CD4-positive, alpha-beta memory T cell (primary cell): ENCODE results near the gene GRK5. TPM values are rescaled to one million over a fixed set of nuclear protein-coding genes. Genes with fewer than 3 reads are reported as not detected.

Experiments
- CTCF ChIA-PET: fragments of 350-600 bp; sonication (Branson Sonifier 250); formaldehyde crosslinking; loops from one replicate; lab custom pipeline; 2021; ENCODE audit warnings: inconsistent platforms; ENCODE audit not compliant: partially characterized antibody; lab: Charles Lee
- POLR2A ChIA-PET: fragments of 350-600 bp; sonication (Branson Sonifier 250); formaldehyde crosslinking; loops from one replicate; lab custom pipeline; 2021; ENCODE audit not compliant: partially characterized antibody; lab: Charles Lee
- DNase-seq, 5 donors: peaks; one replicate each; pipeline versions ENCODE4 v3.0.0 to v3.0.0-alpha.2; 2020 to 2022; ENCODE audit warnings: mixed read lengths in 1 of 5
- H3K27ac ChIP-seq: one replicate; pipeline ENCODE4 v1.7.0; 2013; ENCODE audit warnings: low read depth, low read length
- H3K27me3 ChIP-seq: 2 replicates; pipeline ENCODE4 v1.7.0; 2013; ENCODE audit warnings: mild to moderate bottlenecking, low read length, moderate library complexity; ENCODE audit not compliant: insufficient read depth
- H3K36me3 ChIP-seq: 2 replicates; pipeline ENCODE4 v1.7.0; 2013; ENCODE audit warnings: mild to moderate bottlenecking, low read length, moderate library complexity; ENCODE audit not compliant: insufficient read depth
- H3K4me1 ChIP-seq: 2 replicates; pipeline ENCODE4 v1.7.0; 2013; ENCODE audit warnings: mild to moderate bottlenecking, low read length, moderate library complexity; ENCODE audit not compliant: insufficient read depth
- H3K4me3 ChIP-seq, 2 donors: one replicate each; pipeline ENCODE4 v1.7.0; 2013; ENCODE audit warnings: low read length in 2 of 2, mild to moderate bottlenecking in 1 of 2
- H3K9me3 ChIP-seq, 2 donors: one replicate each; pipeline ENCODE4 v1.7.0; 2013; ENCODE audit warnings: low read length in 2 of 2, control low read depth in 1 of 2; ENCODE audit not compliant: control insufficient read depth in 1 of 2
- H3K27ac Mint-ChIP-seq, 7 donors: one replicate each; pipeline ENCODE4 v1.8.0; 2020 to 2021; ENCODE audit warnings: mixed read lengths in 7 of 7, mild to moderate bottlenecking in 6 of 7, inconsistent platforms in 3 of 7, moderate library complexity in 3 of 7
- H3K27me3 Mint-ChIP-seq, 2 donors: one replicate each; pipeline ENCODE4 v1.8.0; 2020 to 2021; ENCODE audit warnings: mixed read lengths in 2 of 2
- H3K36me3 Mint-ChIP-seq, 2 donors: one replicate each; pipeline ENCODE4 v1.8.0; 2020 to 2021; ENCODE audit warnings: mixed read lengths in 2 of 2, inconsistent platforms in 1 of 2, mild to moderate bottlenecking in 1 of 2
- H3K4me1 Mint-ChIP-seq, 4 donors: one replicate each; pipeline ENCODE4 v1.8.0; 2020 to 2021; ENCODE audit warnings: mixed read lengths in 4 of 4, mild to moderate bottlenecking in 1 of 4
- H3K4me3 Mint-ChIP-seq, 8 donors: one replicate each; pipeline ENCODE4 v1.8.0; 2020 to 2021; ENCODE audit warnings: mixed read lengths in 8 of 8, mild to moderate bottlenecking in 7 of 8, moderate library complexity in 6 of 8, inconsistent platforms in 3 of 8
- H3K9me3 Mint-ChIP-seq, 8 donors: one replicate each; pipeline ENCODE4 v1.8.0; 2020 to 2021; ENCODE audit warnings: mixed read lengths in 8 of 8, mild to moderate bottlenecking in 5 of 8, inconsistent platforms in 3 of 8, moderate library complexity in 1 of 8
- intact Hi-C: fragments of 100-400 bp; cut with micrococcal nuclease; formaldehyde crosslinking; loops from one replicate; pipeline ENCODE4 v1.15.1; 2023
- polyA plus RNA-seq, 2 donors: library from polyadenylated mRNA; unstranded; fragments of 300-500 nt; fragmentation: Illumina TruSeq; gene quantifications; one replicate each; pipeline ENCODE4 v1.2.3, GENCODE V29; 2021
- total RNA-seq, 2 experiments: library from RNA; stranded (reverse); gene quantifications; one replicate each; pipeline ENCODE4 v1.2.3, GENCODE V29; 2021

GRK5 gene
- total and polyA plus RNA-seq, 4 experiments from 2014 or later = 7.6 to 27.9 (median 18.6) TPM

DNA sequence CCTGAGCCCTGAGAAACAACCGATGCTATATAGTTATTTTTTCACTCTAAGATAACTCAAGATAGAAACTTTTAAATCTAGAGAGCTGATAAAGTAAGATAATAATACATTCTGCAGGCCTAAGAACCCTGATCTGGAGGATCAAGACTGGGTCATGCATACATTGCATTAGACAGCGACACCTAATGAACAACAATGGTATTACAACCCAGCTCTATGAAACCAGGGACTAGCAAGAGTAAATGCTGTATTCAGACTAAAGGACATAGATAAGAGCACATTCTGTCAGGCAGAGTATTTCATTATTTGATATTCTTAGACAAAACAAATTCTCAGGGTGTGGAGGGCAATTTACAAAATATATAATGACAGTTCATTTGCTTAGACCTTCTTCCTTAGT, 148.6 kb downstream of the GRK5 start:
- no peak for DNase-seq
- Histone ChIP-seq H3K9me3 (peaks cover 0 to 6% of the 10 kb centered on the region in 2 donors), H3K4me1 (no peaks in the 10 kb centered on the region), H3K27me3 (no peaks in the 10 kb centered on the region), H3K36me3 (no peaks in the 10 kb centered on the region), H3K27ac (no peak overlapping the region), H3K4me3 (no peak overlapping the region)
- CTCF ChIA-PET = no interaction called here
- Mint-ChIP-seq H3K9me3 (peaks cover 0 to 39% (median 24%) of the 10 kb centered on the region in 8 donors), H3K27me3 (no peaks in the 10 kb centered on the region), H3K27ac (peak overlapping the region in 1 of 7 donors; percentile 45), H3K4me1 (peaks cover 5 to 15% (median 6%) of the 10 kb centered on the region in 4 donors), H3K36me3 (peaks cover 25 to 46% of the 10 kb centered on the region in 2 donors), H3K4me3 (no peak overlapping the region)
- intact Hi-C loops = no loop called here
- POLR2A ChIA-PET = no interaction called here

DNA sequence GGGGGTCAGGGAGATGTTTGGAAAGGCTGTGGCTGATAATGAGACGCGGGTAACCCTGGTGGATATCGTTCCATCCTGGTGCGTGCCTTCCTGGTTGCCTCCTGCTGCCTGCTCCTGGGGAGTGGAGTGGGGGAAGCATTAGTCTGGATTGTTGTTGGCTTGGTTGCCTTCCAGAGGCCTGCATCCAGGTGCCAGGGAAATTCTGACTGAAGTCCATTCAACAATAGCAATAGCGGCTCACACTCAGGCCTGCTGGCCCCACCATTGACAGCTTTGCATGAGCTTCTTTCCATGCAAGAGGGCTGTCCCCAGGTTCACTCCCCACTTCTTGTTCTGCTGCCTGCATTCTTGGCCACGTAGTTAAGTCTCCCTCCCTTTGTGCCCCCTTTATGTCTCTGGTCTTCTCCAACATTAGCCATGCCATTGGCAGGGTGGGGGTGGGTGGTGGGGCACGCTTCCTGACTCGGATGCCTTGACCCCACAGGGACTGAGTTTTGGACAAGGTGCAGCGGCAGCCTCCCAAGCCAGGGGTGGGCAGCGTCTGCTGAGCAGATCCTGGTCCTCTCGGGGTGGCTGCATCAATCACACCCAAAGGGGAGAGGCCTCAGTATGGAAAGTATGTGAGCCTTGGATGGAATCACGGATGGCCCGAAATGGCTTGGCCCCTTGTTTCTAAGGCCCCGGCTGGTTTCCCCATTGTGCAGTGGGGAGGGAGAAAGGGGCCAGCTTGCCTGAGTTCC, 150.2 kb downstream of the GRK5 start:
- Mint-ChIP-seq H3K4me3 (no peak overlapping the region), H3K9me3 (peaks cover 0 to 22% (median 15%) of the 10 kb centered on the region in 8 donors), H3K36me3 (peaks cover 13 to 29% of the 10 kb centered on the region in 2 donors), H3K27me3 (no peaks in the 10 kb centered on the region), H3K4me1 (peaks cover 5 to 19% (median 10%) of the 10 kb centered on the region in 4 donors), H3K27ac (no peak overlapping the region)
- Histone ChIP-seq H3K9me3 (peaks cover 0 to 6% of the 10 kb centered on the region in 2 donors), H3K4me1 (no peaks in the 10 kb centered on the region), H3K27ac (no peak overlapping the region), H3K4me3 (no peak overlapping the region), H3K27me3 (no peaks in the 10 kb centered on the region), H3K36me3 (no peaks in the 10 kb centered on the region)
- ChIA-PET CTCF (interaction anchor here (0.7 kb wide), 1 partner anchor 68 kb away, joined by 3 read pairs; no protein-coding TSS in a partner anchor), POLR2A (no interaction called here)
- DNase-seq = no peak
- intact Hi-C loops = no loop called here

DNA sequence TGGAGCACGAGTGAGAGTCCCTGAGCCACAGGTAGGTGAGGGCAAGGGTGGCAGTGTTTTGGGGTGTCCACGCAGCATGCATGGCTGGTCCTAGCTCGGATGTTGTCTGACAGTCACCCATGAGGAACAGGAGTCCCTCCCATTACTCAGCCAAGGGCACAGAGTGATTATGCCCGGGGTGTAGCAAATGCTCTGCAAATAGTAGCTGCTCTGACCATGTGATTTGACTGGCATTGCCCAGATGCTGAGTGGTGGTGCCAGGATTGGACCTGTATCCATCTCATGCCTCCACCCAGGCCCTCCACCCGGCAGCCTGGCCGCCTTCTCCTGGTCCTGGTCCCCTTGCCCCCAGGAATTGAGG, 150.8 kb downstream of the GRK5 start:
- Mint-ChIP-seq H3K4me1 (peaks cover 5 to 19% (median 10%) of the 10 kb centered on the region in 4 donors), H3K27ac (no peak overlapping the region), H3K36me3 (peaks cover 13 to 24% of the 10 kb centered on the region in 2 donors), H3K4me3 (no peak overlapping the region), H3K27me3 (no peaks in the 10 kb centered on the region), H3K9me3 (peaks cover 0 to 19% (median 11%) of the 10 kb centered on the region in 8 donors)
- DNase-seq = no peak
- intact Hi-C loops = no loop called here
- H3K36me3 ChIP-seq = no peaks in the 10 kb centered on the region
- no peak overlapping the region for H3K4me3 ChIP-seq
- H3K27ac ChIP-seq = no peak overlapping the region
- ChIA-PET CTCF (no interaction called here), POLR2A (no interaction called here)
- peaks cover 0 to 6% of the 10 kb centered on the region in 2 donors for H3K9me3 ChIP-seq
- H3K4me1 ChIP-seq = no peaks in the 10 kb centered on the region
- no peaks in the 10 kb centered on the region for H3K27me3 ChIP-seq

- Histone ChIP-seq H3K9me3 (peaks cover 0 to 6% of the 10 kb centered on the region in 2 donors), H3K27me3 (no peaks in the 10 kb centered on the region), H3K4me3 (no peak overlapping the region), H3K27ac (no peak overlapping the region), H3K4me1 (no peaks in the 10 kb centered on the region), H3K36me3 (no peaks in the 10 kb centered on the region)
- POLR2A ChIA-PET = no interaction called here
- H3K36me3 Mint-ChIP-seq = peaks cover 12 to 23% of the 10 kb centered on the region in 2 donors
- H3K27ac Mint-ChIP-seq = no peak overlapping the region
- CTCF ChIA-PET = no interaction called here
- peaks cover 5 to 19% (median 10%) of the 10 kb centered on the region in 4 donors for H3K4me1 Mint-ChIP-seq
- intact Hi-C loops = no loop called here
- no peak overlapping the region for H3K4me3 Mint-ChIP-seq
- no peaks in the 10 kb centered on the region for H3K27me3 Mint-ChIP-seq
- H3K9me3 Mint-ChIP-seq = peaks cover 0 to 18% (median 11%) of the 10 kb centered on the region in 8 donors
- DNase-seq = no peak
Measured at GRCh38 chr10:119358567-119358966, 151.2 kb downstream of the GRK5 start.

- Mint-ChIP-seq H3K27me3 (no peaks in the 10 kb centered on the region), H3K36me3 (peaks cover 12 to 23% of the 10 kb centered on the region in 2 donors), H3K4me3 (no peak overlapping the region), H3K27ac (no peak overlapping the region), H3K9me3 (peaks cover 0 to 18% (median 11%) of the 10 kb centered on the region in 8 donors), H3K4me1 (peaks cover 5 to 19% (median 10%) of the 10 kb centered on the region in 4 donors)
- POLR2A ChIA-PET = no interaction called here
- intact Hi-C loops = no loop called here
- Histone ChIP-seq H3K36me3 (no peaks in the 10 kb centered on the region), H3K27ac (no peak overlapping the region), H3K4me3 (no peak overlapping the region), H3K27me3 (no peaks in the 10 kb centered on the region), H3K4me1 (no peaks in the 10 kb centered on the region), H3K9me3 (peaks cover 0 to 6% of the 10 kb centered on the region in 2 donors)
- CTCF ChIA-PET = no interaction called here
- no peak for DNase-seq
Measured at GRCh38 chr10:119359025-119359424, 151.7 kb downstream of the GRK5 start.

- Mint-ChIP-seq H3K4me3 (no peak overlapping the region), H3K27ac (peak overlapping the region in 4 of 7 donors; percentile 31 to 79 (median 68)), H3K36me3 (peaks cover 14 to 23% of the 10 kb centered on the region in 2 donors), H3K9me3 (peaks cover 0 to 16% (median 11%) of the 10 kb centered on the region in 8 donors), H3K27me3 (no peaks in the 10 kb centered on the region), H3K4me1 (peaks cover 5 to 19% (median 10%) of the 10 kb centered on the region in 4 donors)
- POLR2A ChIA-PET = no interaction called here
- intact Hi-C loops = no loop called here
- CTCF ChIA-PET = no interaction called here
- Histone ChIP-seq H3K4me1 (no peaks in the 10 kb centered on the region), H3K4me3 (no peak overlapping the region), H3K27me3 (no peaks in the 10 kb centered on the region), H3K9me3 (peaks cover 0 to 6% of the 10 kb centered on the region in 2 donors), H3K27ac (no peak overlapping the region), H3K36me3 (no peaks in the 10 kb centered on the region)
- peak in 1 of 5 donors; percentile 8 for DNase-seq
Measured at GRCh38 chr10:119360181-119360921, 153.0 kb downstream of the GRK5 start.

- no peaks in the 10 kb centered on the region for H3K27me3 ChIP-seq
- no peaks in the 10 kb centered on the region for H3K27me3 Mint-ChIP-seq
- H3K36me3 Mint-ChIP-seq = peaks cover 10 to 17% of the 10 kb centered on the region in 2 donors
- H3K36me3 ChIP-seq = no peaks in the 10 kb centered on the region
- peaks cover 0 to 3% of the 10 kb centered on the region in 2 donors for H3K9me3 ChIP-seq
- no peak overlapping the region for H3K4me3 Mint-ChIP-seq
- no peak overlapping the region for H3K4me3 ChIP-seq
- H3K27ac ChIP-seq = no peak overlapping the region
- peaks cover 0 to 9% (median 6%) of the 10 kb centered on the region in 8 donors for H3K9me3 Mint-ChIP-seq
- ChIA-PET POLR2A (no interaction called here), CTCF (no interaction called here)
- DNase-seq = no peak
- no peaks in the 10 kb centered on the region for H3K4me1 ChIP-seq
- intact Hi-C loops = no loop called here
- peaks cover 5 to 19% (median 10%) of the 10 kb centered on the region in 4 donors for H3K4me1 Mint-ChIP-seq
- H3K27ac Mint-ChIP-seq = no peak overlapping the region
Measured at GRCh38 chr10:119361037-119361436, 153.7 kb downstream of the GRK5 start.
